Retinal pigment epithelial cell (primary cell): ENCODE results near the gene TBC1D24.

ENCODE experiments used
- DNase-seq: peaks from one replicate; pipeline ENCODE4 v3.0.0-alpha.2; 2010; ENCODE audit warnings: low read depth
- H3K4me3 ChIP-seq: 2 replicates; pipeline ENCODE4 v1.5.1; 2011; ENCODE audit warnings: mild to moderate bottlenecking, low read length, control low read depth, moderate library complexity
- CTCF ChIP-seq: conservative IDR thresholded peaks from 2 replicates; pipeline ENCODE4 v1.5.1; 2011; ENCODE audit warnings: low read depth, low read length, control low read depth, inconsistent platforms

Gene TBC1D24

GRCh38 chr16:2464333-2464732 lies 10.6 kb upstream of the TBC1D24 start:
- H3K4me3 ChIP-seq: no peak overlapping the region
- no peak for DNase-seq
- no peak for TF ChIP-seq CTCF

GRCh38 chr16:2465653-2466415 lies 9.1 kb upstream of the TBC1D24 start:
- DNase-seq: no peak
- no peak overlapping the region for H3K4me3 ChIP-seq
- peak; percentile 37 for TF ChIP-seq CTCF

- H3K4me3 ChIP-seq: no peak overlapping the region
- DNase-seq: no peak
- no peak for TF ChIP-seq CTCF
These were observed 8.0 kb upstream of the TBC1D24 start for GRCh38 chr16:2466667-2467527.

DNA sequence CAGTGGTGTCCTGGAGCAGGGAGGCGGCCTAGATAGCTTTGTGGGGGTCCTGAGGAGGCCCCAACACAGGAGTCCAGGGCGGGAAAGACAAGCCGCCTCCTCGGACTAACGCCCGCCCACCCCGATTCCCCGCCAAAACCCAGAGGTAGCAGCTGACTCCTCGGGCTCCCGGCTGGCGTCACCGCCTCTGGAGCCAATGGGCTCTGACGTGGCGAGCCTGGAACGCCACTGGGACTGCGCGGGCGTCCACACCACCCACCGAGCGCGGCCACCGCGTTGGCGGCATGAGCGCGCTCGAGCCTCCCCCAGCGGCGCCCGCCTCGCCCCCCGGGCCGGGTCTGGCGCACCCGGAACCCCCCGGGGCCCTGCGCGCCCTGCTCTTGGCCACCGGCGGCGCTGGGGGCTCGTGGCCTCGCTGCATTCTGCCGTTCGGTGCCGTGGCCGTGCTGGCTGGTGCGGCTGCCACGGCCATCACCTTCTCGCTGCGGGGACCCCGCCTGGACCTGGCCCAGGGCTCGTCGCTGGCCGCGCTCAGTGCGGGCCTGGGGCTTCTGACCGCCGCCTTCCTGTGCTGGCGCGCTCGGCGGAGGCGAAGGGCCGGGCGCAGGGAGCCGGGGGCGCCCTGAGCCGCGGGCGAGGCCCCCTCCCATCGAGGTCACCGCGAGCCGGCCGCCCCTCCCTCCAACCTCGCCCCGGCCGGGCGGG lies 7.2 kb upstream of the TBC1D24 start:
- H3K4me3 ChIP-seq: peak overlapping the region; percentile 35
- peak; percentile 15 for DNase-seq
- no peak for TF ChIP-seq CTCF

- no peak for TF ChIP-seq CTCF
- DNase-seq: no peak
- H3K4me3 ChIP-seq: peak overlapping the region; percentile 35
These were observed 6.6 kb upstream of the TBC1D24 start for GRCh38 chr16:2468233-2468724.

DNA sequence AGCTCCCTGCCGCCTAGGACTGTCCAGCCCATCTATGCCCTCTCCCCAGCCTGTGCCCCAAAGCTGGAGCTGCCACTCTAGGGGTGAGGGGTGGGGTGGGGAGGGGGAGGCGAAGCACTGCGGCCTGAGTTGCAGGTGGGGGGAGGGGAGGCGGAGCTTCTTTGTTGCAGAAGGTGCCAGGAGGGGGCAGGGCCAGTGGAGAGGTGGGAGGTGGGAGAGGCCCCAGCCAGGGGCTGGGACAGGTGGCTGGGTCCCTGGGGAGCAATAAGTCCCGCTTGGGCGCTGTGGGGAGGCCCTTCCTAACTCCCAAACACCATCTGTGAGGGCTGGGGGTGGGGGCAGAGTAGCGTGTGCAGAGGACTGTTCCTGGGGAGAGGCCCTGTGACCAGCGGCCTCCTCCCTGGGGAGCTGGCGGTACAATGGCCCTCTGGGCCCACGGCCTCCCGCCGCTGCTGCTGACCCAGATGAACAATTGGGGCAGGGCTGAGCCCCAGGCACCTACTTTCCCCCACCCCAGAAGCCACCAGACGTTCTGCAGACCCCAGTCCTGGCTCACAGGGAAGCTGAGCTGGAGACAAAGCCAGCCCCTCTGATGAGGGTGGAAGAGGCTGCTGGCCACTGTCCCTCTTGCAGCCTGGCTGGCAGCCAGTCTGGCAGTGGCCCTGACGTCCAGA lies 6.1 kb upstream of the TBC1D24 start:
- peak overlapping the region; percentile 35 for H3K4me3 ChIP-seq
- no peak for DNase-seq

More for the DNA sequence above, 6.1 kb upstream of the TBC1D24 start:
- no peak for TF ChIP-seq CTCF
